ENCODE measurements around the gene KNTC1.
"Not testable (repeated sequence)": the region's sequence is repeated elsewhere in the genome, so short reads cannot be mapped to it uniquely, and the experiment has no call there.

The KNTC1 gene

DNA sequence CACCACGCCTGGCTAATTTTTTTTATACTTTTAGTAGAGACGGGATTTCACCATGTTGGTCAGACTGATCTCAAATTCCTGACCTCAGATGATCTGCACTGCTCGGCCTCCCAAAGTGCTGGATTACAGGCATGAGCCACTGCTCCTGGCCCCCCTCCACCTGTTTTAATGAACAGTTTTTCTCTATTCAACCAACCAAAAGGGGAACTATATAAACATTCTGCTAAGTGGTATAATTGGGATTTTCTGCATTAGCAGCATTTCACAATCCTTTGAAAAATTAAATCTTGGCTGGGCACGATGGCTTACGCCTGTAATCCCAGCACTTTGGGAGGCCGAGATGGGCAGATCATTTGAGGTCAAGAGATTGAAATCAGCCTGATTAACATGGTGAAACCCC lies 44.8 kb downstream of the KNTC1 start:
- no peak for DNase-seq (ENCODE audit: low read depth in 1 of 2, low spot score in 1 of 2)
- TF ChIP-seq GABPA (IDR thresholded peaks at IDR 0.05; ENCODE audit: low read depth) (no peak), CTCF (IDR thresholded peaks at IDR 0.05; ENCODE audit: insufficient read depth, low read length) (no peak), SPI1 (IDR thresholded peaks at IDR 0.05; ENCODE audit: borderline replicate concordance, low read depth) (no peak), REST (IDR thresholded peaks at IDR 0.05; ENCODE audit: insufficient replicate concordance, low read depth) (no peak), POLR2AphosphoS5 (IDR thresholded peaks at IDR 0.05; ENCODE audit: low read depth) (no peak)
- Histone ChIP-seq H3K27ac (replicated peaks) (no peak overlapping the region), H3K4me3 (replicated peaks; ENCODE audit: insufficient read depth, low read length) (no peak overlapping the region), H3K27me3 (ENCODE audit: insufficient read depth, poor library complexity, severe bottlenecking) (no peaks in the 10 kb centered on the region)

GRCh38 chr12:122583294-122583693 lies 56.2 kb downstream of the KNTC1 start:
- H3K27ac ChIP-seq (replicated peaks); H3K27me3 ChIP-seq (ENCODE audit: insufficient read depth, poor library complexity, severe bottlenecking); DNase-seq (ENCODE audit: low read depth in 1 of 2, low spot score in 1 of 2); H3K4me3 ChIP-seq (replicated peaks; ENCODE audit: insufficient read depth, low read length): not testable (repeated sequence)

DNA sequence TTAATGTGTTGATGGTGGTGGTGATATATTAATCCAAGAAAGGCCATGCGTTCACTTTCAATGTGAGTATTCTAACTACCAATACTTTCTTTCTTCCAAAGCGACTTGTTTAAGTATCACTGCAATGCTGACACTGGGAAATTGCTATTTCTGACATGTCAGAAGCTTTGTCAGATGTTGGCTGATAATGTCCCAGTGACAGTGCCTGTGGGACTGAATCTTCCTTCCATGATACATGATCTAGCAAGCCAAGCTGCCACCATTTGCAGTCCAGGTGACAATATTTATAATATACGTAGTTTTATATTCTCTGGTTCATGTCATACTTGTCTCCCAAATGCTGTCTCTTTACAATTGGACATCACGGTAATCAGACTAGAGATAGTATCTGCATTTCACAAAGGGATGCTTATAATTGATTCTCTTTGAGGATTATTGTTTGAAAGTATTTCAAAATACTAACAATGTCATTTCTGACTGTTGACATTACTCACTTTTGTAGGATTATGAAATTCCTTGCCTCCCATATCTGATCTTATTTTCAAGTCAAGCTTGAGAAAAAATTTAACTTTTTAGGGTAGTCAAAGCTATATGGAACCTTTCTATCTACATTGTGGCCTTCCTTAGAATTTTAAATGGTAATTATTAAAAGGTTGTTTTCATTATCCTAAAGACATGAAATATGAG lies 57.3 kb downstream of the KNTC1 start:
- TF ChIP-seq POLR2AphosphoS5 (IDR thresholded peaks at IDR 0.05; ENCODE audit: low read depth): no peak
- no peak overlapping the region for H3K27ac ChIP-seq (replicated peaks)
- H3K4me3 ChIP-seq (replicated peaks; ENCODE audit: insufficient read depth, low read length): no peak overlapping the region
- no peaks in the 10 kb centered on the region for H3K27me3 ChIP-seq (ENCODE audit: insufficient read depth, poor library complexity, severe bottlenecking)
- no peak for DNase-seq (ENCODE audit: low read depth in 1 of 2, low spot score in 1 of 2)

DNA sequence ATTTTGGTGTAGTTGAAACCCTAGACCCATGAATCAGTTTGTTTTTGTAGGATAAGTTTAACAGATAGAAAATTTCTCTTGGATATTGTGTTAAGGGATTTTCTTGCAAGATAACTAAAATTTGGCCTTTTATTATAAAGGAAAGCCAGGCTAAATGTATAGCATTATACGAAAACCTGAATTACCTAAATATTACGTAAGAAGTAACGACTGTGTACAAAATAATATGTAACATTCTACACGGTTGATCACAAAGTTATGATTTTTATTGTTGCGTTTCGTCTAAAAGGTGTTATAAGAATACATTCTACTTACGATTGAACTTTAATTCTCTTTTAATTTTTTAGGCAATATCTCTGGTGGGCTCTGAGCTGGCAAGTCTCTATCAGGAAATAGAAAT lies 63.9 kb downstream of the KNTC1 start:
- DNase-seq (ENCODE audit: low read depth in 1 of 2, low spot score in 1 of 2): no peak
- Histone ChIP-seq H3K4me3 (replicated peaks; ENCODE audit: insufficient read depth, low read length) (no peak overlapping the region), H3K27ac (replicated peaks) (no peak overlapping the region), H3K27me3 (ENCODE audit: insufficient read depth, poor library complexity, severe bottlenecking) (no peaks in the 10 kb centered on the region)
- no peak for TF ChIP-seq CTCF (IDR thresholded peaks at IDR 0.05; ENCODE audit: insufficient read depth, low read length)
- no peak for TF ChIP-seq POLR2AphosphoS5 (IDR thresholded peaks at IDR 0.05; ENCODE audit: low read depth)
- TF ChIP-seq GABPA (IDR thresholded peaks at IDR 0.05; ENCODE audit: low read depth): no peak
- TF ChIP-seq SPI1 (IDR thresholded peaks at IDR 0.05; ENCODE audit: borderline replicate concordance, low read depth): no peak
- no peak for TF ChIP-seq REST (IDR thresholded peaks at IDR 0.05; ENCODE audit: insufficient replicate concordance, low read depth)

GRCh38 chr12:122591966-122592365 lies 64.9 kb downstream of the KNTC1 start:
- not testable (repeated sequence) for H3K27me3 ChIP-seq (ENCODE audit: insufficient read depth, poor library complexity, severe bottlenecking); H3K4me3 ChIP-seq (replicated peaks; ENCODE audit: insufficient read depth, low read length); DNase-seq (ENCODE audit: low read depth in 1 of 2, low spot score in 1 of 2); H3K27ac ChIP-seq (replicated peaks)

DNA sequence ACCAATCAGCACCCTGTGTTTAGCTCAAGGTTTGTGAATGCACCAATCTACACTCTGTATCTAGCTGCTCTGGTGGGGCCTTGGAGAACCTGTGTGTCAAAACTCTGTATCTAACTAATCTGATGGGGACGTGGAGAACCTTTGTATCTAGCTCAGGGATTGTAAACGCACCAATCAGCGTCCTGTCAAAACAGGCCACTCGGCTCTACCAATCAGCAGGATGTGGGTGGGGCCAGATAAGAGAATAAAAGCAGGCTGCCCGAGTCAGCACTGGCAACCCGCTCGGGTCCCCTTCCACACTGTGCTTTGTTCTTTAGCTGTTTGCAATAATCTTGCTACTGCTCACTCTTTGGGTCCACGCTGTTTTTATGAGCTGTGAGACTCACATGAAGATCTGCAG lies 65.5 kb downstream of the KNTC1 start:
- H3K27me3 ChIP-seq (ENCODE audit: insufficient read depth, poor library complexity, severe bottlenecking); H3K4me3 ChIP-seq (replicated peaks; ENCODE audit: insufficient read depth, low read length); DNase-seq (ENCODE audit: low read depth in 1 of 2, low spot score in 1 of 2); H3K27ac ChIP-seq (replicated peaks): not testable (repeated sequence)

Data from HL-60 (cell line).